GM21717 (cell line): Measurements from ENCODE around the gene P2RX7.
A peak's percentile ranks its signal among the peaks of the same experiment; 100 is the strongest.

Experiments used
- ATAC-seq: cut with Tn5 transposase; IDR thresholded peaks from one replicate; pipeline ENCODE4 v1.9.1; 2021; ENCODE audit warnings: mild to moderate bottlenecking, moderate library complexity; ENCODE audit not compliant: unreplicated experiment

Gene P2RX7

DNA sequence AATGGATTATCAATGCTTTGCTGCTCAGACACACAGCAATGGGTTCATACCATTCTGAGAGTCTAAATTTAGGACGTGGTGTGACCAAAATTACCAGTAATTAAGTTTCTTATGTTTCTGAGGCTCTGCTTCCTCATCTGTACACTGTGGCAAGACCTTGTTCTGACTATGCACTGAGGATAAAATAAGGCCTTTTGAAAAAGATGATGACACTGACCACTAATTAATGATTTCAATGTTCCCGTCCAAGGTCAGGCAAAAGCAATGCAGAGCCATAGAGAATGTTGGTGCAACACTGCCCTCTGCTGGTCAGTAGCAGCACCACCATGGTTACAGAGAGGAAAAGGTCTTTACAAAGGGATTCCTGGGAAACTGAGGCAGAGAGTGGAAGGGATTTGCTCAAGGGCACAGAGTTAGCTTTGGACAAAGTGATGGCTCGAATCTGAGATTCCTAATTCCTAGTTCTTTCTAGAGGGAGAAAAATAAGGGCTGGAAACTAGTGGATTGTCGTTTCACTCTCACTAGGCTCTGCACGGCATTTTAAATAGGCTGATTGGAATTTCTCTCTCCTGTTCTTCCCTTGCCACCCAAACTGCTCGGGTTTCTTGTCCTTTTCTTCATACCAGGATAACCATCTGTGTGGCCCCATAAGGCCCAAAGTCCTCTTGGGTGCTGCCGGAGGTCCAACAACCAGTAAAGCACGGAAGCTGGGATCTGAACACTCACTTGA, 22.3 kb upstream of the P2RX7 start:
- no peak for ATAC-seq

DNA sequence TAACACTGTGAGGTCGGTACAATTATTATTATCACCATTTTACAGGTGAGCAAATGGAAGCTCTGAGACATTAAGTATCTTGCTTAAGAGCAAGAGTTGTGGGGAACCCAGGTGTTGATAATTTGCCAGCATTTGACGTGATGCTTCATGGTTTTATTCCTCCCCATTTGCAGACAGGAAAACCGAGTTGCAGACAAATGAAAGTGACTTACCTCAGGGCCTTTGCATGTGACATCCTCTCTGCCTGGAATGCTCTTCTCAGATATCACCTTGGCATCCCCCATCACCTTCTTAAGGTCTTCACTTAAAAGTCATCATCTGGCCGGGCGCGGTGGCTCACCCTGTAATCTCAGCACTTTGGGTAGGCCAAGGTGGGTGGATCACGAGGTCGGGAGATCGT, 21.0 kb upstream of the P2RX7 start:
- no peak for ATAC-seq

DNA sequence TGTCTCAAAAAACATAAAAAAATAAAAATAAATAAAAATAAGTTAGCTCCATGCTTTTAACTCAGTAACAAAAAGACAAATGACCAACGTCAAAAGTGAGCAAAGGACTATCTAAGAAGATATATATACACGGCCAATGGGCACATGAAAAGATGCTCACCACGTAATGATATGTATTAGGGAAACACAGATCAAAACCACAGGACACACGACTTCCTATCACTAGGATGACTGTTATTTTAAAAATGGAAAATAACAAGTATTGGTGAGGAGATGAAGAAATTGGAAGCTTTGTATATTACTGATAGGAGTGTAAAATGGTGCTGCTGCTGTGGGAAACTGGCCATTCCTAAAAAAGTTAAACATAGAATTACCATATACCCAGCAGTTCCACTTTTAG, 20.2 kb upstream of the P2RX7 start:
- no peak for ATAC-seq

DNA sequence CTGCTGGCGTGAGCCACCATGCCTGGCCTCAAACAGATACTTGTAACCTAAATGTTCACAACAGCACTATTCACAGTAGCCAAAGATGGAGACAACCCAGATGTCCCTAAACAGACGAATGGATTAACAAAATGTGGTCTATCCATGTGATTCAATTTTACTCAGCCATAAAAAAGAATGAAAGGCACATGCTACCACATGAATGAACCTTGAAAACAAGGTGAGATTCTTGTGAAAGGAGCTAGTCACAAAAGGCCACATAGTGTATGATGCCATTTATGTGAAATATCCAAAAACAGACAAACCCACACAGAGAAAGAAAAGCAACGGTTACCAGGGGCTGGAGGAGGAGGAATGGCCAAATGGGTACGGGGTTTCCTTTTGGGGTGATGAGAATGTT, 19.6 kb upstream of the P2RX7 start:
- ATAC-seq, result no peak

DNA sequence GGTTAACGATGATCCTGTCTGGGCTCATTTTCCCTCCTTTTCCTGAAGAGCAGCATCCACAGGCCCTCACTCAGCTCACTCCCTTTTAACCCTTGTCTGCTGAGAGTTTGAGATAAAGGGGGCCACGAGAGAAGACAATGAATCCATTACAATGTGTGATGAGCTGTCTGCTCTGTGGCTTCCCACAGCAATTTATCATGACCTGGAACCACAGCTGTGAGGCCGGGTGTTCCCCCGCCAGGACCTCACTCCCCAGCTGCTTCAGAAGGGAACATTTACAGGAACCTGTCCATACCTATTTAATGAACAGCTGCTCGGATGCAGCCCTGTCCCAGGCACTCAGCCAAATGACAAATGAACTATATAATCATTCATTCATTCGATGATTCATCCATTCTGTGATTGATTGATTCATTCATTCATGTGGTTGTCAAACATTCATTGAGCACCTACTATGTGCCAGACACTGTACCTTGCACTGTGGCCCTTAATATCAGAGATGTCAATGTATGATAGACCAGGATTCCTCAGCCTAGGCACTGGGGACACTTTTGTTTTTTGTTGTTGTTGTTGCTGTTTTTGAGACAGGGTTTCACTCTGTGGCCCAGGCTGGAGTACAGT, 18.5 kb upstream of the P2RX7 start:
- ATAC-seq, result no peak

DNA sequence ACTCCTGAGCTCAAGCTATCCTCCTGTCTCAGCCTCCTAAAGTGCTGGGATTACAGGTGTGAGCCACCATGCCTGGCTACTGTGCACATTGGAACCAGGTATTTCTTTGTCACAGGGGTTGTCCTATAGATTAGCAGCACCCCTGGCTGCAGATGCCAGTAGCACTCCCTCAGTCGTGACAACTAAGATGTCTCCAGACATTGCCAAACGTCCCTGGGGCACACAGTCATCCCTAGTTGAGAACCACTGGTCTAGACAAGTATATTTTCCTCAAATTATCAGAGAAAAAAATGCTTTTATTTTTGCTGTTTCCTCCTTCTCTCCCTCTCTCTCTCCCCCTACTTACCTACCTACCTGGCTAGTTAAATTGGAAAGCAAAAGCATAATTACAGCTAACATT, 17.9 kb upstream of the P2RX7 start:
- ATAC-seq, result no peak

DNA sequence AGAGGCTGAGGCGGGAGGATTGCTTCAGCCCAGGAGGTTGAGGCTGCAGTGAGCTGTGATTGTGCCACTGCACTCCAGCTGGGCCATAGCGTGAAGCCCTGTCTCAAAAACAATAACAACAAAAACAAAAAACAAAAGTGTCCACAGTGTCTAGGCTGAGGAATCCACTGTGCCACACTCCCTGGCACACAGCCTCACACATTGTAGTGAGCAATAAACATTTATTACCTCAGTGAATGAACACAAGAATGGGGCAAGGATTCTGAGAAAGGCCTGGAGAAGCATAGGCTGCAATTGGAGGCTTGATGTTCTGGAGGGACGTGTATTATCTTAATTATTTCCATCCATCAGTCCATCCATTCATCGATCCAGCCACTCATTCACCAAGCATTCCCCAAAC, 17.1 kb upstream of the P2RX7 start:
- no peak for ATAC-seq

DNA sequence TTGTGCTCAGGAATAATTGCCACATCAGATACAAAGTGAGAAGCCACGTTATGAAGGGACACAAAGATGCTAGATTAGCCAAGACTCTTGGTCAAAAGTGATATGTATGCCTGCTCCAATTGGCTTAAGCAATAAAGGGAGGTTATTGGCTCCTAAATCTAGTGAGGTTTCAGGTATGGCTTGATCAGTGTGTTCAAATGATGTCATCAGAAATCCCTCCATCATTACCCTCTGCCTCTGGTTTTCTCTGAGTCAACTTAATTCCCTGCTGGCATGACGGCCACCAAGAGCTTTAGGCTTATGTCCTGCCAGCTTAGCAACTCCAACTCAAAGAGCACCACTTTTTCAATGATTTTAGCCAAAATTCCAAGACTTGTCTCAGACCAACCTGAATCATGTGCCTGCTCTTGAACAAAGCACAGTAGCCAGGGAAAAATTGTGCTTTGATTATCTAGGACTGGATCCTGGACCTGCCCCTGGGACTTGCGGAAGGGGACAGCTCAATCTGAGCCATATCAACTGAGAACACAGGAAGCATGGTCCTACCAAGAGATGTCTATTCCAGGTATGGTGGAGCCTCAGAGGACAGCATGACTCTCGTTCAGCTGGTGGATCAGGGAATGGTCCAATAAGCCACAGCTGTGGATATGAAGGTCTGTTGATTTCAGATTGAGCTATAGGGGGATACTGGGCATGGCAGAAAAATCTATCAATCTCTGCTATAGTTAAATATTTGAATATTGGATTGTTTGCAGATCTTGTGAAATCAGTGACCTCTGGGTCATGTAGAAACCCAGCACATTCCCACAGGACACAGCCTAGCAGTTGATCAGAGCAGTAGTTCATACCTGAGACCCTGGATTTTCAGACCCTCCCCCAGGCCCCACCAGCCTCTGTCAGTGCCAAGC, 16.1 kb upstream of the P2RX7 start:
- ATAC-seq, result no peak

DNA sequence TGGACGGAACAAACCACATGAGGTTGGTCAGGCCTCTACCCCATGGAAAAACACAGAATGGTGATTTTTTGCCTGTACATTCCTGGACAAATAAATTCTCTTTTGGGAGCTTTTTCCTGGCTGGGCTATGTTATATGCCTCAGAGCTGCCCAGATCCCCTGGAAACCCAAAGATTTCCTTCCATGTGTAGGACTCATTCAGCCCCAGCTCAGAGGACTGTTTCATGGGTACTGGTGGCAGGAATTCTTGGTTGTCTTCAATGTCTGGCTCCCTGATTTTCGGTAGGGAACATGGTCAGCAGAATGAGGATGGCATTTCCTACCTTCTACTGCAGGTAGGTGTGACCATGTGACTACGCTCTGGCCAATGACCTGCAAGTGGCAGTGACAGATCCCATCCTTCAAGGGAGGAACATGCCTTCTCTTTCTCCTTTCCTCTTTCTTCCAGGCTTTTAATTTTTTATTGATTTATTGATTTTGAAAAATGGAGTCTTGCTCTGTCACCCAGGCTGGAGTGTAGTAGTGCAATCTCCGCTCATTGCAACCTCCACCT, 15.4 kb upstream of the P2RX7 start:
- no peak for ATAC-seq

DNA sequence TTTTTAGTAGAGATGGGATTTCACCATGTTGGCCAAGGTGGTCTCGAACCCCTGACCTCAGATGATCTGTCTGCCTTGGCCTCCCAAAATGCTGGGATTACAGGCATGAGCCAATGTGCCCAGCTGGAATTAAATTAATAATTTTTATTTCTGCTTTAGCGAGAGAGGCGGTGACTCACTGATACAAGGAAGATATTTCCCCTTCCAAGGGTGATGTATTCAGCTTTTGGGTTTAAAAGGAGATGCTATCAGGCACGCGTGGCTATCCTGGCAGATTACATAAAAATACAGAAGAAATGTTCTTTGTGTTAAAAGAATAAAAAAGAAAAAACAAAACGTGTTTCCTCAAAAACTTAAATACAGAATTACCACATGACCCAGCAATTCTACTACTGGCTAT, 12.4 kb upstream of the P2RX7 start:
- no peak for ATAC-seq

DNA sequence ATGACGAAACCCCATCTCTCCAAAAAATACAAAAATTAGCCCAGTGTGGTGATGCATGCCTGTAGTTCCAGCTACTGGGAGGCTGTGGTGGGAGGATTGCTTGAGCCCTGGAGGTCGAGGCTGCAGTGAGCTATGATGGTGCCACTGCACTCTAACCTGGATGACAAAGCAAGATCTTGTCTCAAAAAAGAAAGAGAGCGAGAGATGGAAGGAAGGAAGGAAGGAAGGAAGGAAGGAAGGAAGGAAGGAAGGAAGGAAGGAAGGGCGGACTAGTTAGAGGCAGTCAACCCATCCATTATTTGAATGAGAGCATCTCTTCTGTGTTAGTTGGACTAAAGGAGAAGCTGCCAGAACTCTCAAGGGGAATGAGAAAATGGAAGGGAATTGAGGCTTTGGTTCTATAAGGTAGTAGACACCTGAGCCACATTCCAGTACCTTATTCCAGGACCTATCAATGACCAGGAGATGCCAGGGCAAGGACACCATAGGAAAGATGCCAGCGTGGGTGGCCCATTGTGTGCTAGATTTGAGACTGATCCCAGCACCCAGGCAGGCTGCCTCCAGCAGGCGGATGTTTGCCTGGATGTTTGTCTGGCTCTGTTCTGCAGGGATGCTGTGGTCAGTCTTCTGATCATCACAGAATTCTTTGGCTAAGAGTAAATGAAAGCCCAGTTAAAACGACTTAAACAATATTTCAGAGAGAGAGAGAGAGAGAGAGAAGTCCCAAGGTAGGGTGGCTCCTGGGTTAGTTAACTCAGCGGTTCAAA, 11.5 kb upstream of the P2RX7 start:
- ATAC-seq, result no peak

DNA sequence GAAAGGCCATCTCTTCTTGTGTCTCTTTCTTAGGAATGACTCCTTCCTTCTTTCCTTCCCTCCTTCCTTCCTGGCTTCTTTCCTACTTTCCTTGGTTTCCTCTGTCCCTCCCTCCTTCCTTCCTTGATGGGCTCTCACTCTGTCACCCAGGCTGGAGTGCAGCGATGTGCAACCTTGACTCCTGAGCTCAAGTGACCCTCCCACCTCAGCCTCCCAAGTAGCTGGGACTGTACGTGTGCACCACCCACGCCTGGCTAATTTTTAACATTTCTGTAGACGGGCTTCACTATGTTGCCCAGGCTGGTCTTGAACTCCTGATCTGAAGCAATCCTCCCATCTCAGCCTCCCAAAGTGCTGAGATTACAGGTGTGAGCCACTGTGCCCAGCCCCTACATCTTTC, 10.9 kb upstream of the P2RX7 start:
- ATAC-seq, result no peak

DNA sequence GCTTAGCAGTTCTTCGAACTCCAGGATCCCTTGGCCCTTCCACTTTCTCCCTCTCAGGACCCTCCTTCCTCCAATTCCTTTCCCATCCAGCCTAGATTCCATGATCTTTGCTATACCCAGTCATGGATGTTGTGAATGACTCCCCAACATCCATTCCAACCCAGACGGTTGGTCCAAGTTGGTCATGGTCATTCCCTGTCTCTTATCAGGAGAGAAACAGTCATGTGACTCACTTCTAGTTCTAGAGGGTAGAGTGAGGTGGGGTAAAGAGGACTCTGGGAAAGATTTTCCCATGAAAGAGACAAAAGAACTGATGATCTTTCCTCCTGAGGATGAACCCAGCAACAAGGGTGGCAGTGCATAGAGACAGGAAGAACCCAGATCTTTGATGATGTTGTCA, 9.2 kb upstream of the P2RX7 start:
- no peak for ATAC-seq

DNA sequence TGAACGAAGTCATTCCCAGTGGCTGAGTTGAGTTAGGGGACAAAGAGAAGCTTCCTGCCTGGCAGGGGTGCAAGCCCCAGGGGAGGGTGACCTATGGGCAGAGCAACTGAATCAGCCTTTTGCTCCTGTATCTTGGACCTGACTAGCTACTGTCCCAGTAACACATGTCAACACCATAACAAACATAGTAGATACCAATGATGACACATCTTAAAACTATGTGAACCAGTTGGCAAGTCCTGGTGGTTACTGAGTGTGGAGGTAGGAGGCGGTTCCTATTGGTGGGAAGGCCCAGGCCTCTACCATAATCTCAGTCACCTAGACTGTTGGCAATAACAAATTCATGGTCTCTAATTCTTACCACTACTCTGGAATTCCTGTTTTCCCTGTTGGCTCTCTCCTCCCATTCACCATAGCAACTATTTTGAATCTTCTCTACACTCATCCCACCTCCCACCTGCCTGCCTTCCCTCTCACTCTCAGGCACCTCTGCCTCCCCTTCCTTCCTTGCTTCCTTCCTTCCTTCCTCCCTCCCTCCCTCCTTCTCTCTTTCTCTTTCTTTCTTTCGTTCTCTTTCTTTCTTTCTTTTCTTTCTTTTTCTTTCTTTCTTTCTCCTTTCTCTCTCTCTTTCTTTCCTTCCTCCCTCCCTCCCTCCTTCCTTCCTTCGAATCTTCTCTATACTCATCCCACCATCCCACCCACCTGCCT, 8.1 kb upstream of the P2RX7 start:
- no peak for ATAC-seq

DNA sequence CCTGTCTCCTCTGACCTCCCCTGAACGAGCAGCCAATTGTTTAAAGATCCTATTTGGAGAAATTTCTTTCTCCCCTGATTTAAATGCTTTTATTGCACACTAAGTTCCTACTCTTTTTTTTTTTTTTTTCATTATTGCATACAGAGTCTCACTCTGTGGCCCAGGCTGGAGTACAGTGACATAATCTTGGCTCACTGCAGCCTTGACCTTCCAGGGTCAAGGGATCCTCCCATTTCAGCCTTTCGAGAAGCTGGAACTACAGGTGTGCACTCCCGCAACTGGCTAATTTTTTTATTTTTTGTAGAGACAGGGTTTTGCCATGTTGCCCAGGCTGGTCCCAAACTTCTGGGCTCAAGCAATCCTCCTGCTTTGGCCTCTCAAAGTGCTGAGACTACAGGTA, 5.2 kb upstream of the P2RX7 start:
- no peak for ATAC-seq

DNA sequence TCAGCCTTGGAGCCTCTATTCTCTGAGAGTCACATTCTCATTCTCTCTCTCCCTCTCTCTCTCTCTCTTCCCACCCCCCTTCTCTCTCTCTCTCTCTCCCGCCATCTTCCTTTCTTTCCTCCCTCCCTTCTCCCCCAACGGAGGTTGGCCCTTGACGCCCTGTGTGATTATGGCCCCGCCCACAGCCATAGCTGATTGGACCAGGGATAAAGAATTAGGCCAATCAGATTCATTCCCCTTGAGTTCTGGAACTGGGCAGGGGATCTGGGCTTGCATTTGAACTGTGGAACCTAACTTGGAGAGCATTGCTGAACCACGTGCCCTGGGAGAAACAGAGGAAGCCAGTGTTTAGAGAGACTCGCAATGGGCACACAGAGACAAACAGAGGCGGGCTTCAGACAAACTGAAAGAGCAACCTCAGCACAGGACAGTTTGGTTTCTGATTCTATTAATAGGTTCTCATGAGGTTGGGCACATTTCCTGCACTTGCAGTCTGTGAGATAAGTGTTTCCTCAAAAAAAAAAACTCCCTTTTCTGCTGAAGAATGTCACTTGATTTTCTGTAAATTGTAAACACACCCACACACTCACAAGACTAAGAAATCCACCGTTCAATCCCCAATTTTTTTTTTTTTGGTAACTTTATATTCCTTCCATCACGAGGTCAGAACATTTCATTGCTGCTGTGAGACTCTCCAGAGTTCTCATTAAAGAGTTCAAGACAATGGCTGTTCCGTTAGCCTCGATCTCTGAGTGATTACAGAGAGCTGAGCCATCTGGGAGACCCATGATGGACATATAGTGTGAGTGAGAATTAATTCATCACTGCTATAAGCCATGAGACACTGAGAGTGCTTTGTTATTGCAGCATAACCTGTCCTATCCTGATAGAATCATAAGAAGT, 3.5 kb upstream of the P2RX7 start:
- ATAC-seq, result peak; percentile 71

DNA sequence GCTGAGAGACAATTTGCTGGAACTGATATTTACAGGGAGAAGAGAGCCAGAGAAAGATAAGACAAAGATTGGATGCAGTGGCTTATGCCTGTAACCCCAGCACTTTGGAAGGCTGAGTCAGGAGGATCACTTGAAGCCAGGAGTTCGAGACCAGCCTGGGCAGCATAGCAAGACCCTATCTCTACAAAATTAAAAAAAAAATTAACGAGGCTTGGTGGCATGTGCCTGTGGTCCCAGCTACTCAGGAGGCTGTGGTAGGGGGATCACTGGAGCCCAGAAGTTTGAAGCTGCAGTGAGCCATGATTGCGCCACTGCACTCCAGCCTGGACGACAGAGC, 2.9 kb upstream of the P2RX7 start:
- ATAC-seq, result no peak

DNA sequence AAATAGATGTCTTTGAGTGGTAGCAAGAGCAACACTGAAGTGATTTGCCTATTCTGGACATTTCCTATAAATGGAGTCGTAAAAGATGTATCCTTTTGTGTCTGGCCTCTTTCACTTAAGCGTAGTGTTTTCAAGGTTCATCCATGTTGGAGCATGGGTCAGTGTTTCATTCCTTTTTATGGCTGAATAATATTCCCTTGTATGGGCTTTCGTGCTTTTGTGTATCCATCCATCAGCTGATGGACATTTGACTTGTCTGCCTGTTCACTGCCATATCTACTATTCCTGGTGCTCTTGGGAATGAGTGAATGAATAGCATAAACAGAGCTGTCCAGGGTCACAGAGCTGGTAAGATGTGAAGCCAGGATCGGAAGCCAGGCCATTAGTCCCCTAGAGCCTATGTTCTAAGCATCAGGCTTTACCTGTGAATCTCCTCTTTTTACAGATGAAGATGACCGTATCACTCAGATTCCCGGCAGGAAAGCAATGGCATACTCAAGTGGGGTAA, 1.8 kb upstream of the P2RX7 start:
- ATAC-seq, result no peak

DNA sequence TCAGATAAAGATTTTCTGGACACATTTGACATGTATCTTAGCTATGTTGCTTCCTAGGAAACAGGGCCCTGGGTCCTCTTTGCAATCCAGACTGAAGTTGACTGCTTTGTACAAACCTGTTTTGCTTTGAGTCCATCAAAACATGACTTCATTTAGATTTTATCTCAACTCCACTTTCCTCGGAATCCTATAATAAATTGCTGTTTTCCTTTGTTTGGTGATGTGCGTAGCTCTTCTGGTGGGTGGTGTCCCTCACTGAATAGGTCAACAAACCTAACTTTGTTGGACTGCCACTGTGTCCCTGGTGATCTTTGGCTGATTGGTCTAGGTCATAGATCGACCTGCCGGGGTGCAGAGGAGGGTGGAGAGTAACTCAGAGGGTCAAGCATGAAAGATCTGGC, 735 bp upstream of the P2RX7 start:
- no peak for ATAC-seq
